ENCODE measurements around the gene TBC1D10A. TPM values are rescaled to one million over a fixed set of nuclear protein-coding genes. Genes with fewer than 3 reads are reported as not detected.

The TBC1D10A gene
- total RNA-seq, 4 donors from 2014 or later: 18.4 to 25.9 (median 20.8) TPM

Other genes starting within 250 kb of the TBC1D10A start
- gene HORMAD2, start 246.5 kb downstream of the TBC1D10A start, total RNA-seq: not detected
- gene LIF, start 80.2 kb downstream of the TBC1D10A start, total RNA-seq: 10 to 100 TPM in 2 of 4 donors, 1 to 10 TPM in 2; 7.4 to 19.3 (median 10.6) TPM
- gene OSM, start 60.1 kb downstream of the TBC1D10A start, total RNA-seq: not detected
- gene CASTOR1, start 37.4 kb downstream of the TBC1D10A start, total RNA-seq: 10 to 100 TPM in 1 of 4 donors, 1 to 10 TPM in 3; 1.8 to 11.6 (median 6.0) TPM
- 100 to 1,000 TPM in 3 of 4 donors, 10 to 100 TPM in 1; 90.4 to 182 (median 160) TPM for gene SF3A1, start 30.0 kb upstream of the TBC1D10A start, total RNA-seq
- 1 to 10 TPM; 3.5 to 8.8 (median 6.9) TPM for gene CCDC157, start 30.1 kb upstream of the TBC1D10A start, total RNA-seq
- gene RNF215, start 60.5 kb upstream of the TBC1D10A start, total RNA-seq: 10 to 100 TPM in 3 of 4 donors, 1 to 10 TPM in 1; 8.6 to 28.9 (median 13.0) TPM
- gene SEC14L2, start 70.1 kb upstream of the TBC1D10A start, total RNA-seq: 10 to 100 TPM in 3 of 4 donors, 1 to 10 TPM in 1; 3.3 to 53.6 (median 34.6) TPM
- gene MTFP1, start 98.8 kb upstream of the TBC1D10A start, total RNA-seq: 10 to 100 TPM; 12.4 to 24.7 (median 19.2) TPM
- not detected for gene SEC14L3, start 145.1 kb upstream of the TBC1D10A start, total RNA-seq
- gene SEC14L4, start 178.8 kb upstream of the TBC1D10A start, total RNA-seq: not detected
- under 1 TPM in 1 of 4 donors, not detected in 3; 0.27 TPM for gene SEC14L6, start 219.8 kb upstream of the TBC1D10A start, total RNA-seq
- 10 to 100 TPM; 19.0 to 98.5 (median 57.2) TPM for gene GAL3ST1, start 247.7 kb upstream of the TBC1D10A start, total RNA-seq

All from Peyer's patch (tissue), 4 donors.